GM19452 (cell line): ENCODE data around the gene DDX54.
"Not testable (repeated sequence)": the region's sequence is repeated elsewhere in the genome, so short reads cannot be mapped to it uniquely, and the experiment has no call there.

ENCODE experiments used
- ATAC-seq: cut with Tn5 transposase; IDR thresholded peaks from one replicate; pipeline ENCODE4 v1.9.1; 2021; ENCODE audit not compliant: unreplicated experiment

DDX54 gene

DNA sequence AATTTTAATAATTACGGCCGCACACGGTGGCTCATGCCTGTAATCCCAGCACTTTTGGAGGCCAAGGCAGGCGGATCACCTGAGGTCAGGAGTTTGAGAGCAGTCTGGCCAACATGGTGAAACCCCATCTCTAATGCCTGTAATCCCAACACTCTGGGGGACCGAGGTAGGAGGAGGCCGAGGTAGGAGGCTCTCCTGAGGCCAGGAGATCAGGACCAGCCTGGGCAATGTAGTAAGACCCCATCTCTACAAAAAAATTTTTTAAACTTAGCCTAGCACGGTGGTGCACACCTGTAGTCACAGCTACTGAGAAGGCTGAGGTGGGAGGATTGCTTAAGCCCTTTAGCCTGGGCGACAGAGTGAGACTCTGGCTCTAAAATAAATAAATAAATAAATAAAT is 41.3 kb downstream of the DDX54 start:
- ATAC-seq: no peak

DNA sequence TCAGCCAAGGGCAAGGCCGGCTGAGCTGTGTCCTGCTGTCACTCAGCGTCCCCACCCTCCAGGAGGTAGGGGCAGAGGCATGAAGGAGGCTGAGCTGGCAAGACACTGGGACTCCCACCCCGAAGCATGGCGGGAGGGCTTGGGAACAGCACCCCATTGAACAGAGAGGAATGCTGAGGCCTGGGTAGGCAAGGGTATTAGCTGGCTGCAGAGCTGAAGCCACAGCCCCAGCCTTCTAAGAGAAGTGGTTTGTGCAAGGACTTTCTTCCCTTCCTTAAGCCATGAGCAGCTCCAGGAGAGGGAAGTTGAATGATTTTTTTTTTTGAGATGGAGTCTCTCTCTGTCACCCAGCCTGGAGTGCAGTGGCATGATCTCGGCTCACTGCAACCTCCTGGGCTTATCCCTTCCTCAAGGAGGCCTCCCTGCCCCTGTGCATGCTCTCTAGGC is 42.4 kb downstream of the DDX54 start:
- ATAC-seq: no peak

DNA sequence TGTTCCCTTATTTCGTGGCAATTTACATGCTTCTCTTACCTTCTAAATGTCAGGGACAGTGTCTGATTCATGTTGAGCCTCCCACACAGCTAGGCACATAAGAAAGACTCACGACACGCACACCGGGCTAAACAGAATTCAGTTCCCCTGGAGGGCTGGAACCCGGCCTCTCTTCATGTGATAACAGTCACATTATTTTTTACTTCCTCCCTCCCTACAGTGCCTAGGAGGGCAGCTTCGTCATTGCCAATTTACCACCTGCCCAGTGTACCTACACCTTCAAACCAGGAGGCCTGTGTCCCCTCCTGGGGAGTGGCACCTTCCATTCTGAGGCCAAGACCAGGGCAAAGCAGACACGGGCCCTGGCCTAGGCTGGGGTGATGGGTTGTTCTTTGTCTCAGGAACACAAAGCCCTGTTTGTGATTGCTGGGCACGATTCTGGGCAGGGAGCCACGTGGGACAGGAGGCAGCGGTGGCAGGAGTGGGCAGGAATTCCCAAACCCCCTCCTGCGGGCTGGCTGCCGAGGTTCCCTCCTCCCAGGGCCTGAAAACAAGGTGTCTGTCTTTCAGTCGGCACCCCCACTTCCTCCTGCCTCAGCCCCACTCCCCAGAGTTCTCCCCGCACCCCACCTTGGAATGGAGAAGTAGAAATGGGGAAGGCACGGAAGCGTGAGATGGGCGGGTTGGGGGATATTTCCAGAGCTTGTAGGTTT is 42.9 kb downstream of the DDX54 start:
- no peak for ATAC-seq

DNA sequence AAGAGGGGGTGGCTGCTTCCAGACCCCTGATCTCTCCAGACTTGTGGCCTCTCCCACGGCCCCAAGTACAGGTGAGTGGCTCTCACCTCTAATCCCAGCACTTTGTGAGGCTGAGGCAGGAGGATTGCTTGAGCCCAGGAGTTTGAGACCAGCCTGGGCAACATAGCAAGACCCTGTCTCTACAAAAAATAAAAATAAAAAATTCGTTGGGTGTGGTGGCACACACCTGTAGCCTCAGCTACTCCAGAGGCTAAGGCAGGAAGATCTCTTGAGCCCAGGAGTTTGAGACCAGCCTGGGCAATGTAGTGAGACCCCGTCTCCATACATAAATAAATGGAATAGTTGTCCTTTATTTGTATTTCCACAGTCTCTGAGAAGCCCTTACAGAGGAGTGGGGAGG is 43.6 kb downstream of the DDX54 start:
- ATAC-seq: not testable (repeated sequence)

DNA sequence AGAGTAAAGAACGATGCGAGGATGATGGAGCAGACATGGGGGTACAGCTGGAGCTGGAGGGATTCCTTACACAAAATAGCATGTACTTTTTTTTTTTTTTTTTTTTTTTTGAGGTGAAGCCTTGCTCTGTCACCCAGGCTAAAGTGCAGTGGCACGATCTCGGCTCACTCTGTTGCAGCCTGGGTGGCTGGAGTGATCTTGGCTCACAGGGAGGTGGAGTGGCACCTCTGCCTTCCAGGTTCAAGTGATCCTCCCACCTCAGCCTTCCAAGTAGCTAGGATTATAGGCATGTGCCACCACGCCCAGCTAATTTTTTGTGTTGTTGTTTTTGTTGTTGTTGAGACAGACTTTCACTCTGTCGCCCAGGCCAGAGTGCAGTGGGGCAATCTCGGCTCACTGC is 44.6 kb downstream of the DDX54 start:
- ATAC-seq: no peak

DNA sequence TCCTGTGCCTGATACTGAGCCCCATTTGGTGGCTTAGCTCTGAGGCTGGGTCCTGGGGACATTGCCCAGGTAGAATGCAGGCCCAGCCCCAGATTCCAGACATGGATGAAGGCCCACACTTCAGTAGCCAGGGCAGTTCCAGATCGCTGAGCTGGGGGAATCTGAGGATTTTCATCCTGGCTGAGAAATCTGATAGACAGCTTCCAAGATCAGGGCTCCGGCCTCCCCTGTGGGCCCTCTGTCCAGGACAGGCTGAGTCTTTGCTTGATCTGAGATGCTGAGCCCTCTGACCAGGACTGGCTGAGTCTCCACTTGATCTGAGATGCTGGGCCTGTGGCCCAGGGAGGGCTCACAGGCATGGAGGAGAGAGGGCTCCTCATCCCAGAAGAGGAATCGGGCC is 46.5 kb downstream of the DDX54 start:
- ATAC-seq: no peak

DNA sequence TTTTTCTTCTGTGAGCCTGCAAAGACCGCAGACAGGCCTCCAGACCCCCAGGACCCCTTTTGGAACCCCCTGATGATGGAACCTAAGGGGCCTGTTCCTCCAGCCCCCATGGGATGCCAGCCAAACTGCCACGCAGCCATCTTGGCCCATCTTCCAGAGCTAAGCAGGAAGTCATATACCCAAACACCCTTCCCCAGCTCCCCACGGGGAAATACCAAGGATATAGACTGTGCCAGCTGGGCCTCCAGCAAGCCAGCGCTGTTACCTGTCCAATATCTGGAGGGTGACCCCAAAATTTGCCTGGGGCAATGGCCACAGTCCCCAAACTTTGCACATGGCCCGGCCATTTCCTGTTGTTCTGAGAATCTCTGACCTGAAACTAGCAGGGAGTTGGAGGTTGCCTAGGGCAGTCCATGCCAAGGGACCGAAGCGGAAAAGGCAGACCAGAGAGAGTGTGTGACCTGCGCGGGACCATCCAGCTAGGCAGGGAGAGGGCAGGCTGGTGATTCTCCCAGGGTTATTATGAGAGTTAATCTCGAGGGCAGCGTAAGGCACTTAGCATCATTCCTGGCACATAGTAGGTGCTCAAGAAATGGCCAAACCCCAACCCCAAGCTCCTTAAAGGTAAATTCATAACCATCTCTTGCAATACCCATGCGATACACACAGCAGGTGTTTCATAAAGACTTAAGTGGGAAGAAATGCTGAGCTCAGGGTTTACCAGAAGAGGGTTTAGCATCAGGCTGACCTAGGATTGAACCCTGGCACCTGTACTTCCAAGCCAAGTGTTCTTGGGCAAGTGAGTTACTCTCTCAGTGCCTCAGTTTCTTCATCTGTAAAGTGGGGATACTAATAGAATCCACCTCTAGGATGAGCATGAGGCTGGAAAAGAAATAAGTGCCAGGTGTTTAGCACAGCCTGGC is 47.2 kb downstream of the DDX54 start:
- ATAC-seq: no peak

DNA sequence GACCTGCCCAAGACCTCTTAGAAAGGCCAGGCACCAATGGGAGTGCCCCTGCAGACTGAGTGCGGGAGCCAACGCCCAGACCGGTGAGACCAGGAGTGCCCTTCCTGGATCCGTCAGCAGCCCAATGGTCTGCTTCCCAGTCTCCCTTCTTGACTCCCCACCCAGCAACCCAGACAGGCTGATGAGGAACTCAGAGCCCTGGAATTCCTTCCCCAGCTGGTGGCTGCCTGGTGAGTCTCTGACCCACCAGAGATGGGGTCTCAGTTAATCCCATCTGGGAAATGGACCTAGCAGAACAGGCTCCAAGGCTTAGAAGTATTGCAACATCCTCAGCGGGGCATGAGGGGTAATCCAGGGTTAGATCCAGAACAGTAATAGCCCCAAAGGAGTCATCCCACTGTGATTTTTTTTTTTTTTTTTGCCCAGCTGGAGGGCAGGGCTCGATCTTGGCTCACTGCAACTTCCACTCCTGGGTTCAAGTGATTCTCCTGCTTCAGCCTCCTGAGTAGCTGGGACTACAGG is 48.2 kb downstream of the DDX54 start:
- ATAC-seq: no peak

DNA sequence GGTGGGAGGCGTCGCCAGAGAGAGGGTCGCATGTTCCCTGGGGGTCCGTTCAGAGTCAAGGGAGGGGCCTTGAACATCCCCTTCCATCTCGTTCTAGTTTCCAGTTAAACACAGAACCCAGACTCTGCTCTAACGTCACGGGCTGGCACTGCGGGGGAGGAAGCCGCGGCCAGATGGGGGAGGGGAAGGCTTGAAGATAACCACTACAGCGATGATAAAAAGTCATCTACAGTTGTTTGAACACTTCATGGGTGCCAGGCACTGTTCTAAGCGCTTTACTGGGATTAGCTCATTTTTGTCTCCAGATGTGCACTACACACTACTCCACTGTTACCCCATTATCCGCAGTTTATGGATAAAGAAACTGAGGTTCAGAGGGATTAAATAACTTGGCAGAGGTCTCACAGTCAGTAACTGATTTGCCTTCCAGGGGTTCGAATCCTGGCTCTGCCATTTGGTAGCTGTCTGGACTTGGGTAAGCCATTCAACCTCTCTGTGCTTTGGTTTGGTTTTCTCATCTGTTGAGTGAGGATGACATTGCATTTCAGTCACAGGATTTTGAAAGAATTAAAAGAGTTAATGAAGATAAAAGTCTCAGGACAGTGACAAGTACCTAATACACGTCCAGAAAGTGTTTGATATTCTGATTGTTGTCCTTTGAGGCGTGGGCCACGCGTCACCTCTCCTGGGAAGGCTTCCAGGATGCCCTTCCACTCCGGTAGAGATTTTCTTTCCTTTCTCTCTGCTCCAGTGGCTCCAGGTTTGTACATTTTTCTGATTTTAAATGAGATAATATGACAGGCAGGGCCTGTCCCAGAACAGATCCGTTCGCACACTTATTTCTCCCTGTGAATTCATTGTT is 48.9 kb downstream of the DDX54 start:
- no peak for ATAC-seq

DNA sequence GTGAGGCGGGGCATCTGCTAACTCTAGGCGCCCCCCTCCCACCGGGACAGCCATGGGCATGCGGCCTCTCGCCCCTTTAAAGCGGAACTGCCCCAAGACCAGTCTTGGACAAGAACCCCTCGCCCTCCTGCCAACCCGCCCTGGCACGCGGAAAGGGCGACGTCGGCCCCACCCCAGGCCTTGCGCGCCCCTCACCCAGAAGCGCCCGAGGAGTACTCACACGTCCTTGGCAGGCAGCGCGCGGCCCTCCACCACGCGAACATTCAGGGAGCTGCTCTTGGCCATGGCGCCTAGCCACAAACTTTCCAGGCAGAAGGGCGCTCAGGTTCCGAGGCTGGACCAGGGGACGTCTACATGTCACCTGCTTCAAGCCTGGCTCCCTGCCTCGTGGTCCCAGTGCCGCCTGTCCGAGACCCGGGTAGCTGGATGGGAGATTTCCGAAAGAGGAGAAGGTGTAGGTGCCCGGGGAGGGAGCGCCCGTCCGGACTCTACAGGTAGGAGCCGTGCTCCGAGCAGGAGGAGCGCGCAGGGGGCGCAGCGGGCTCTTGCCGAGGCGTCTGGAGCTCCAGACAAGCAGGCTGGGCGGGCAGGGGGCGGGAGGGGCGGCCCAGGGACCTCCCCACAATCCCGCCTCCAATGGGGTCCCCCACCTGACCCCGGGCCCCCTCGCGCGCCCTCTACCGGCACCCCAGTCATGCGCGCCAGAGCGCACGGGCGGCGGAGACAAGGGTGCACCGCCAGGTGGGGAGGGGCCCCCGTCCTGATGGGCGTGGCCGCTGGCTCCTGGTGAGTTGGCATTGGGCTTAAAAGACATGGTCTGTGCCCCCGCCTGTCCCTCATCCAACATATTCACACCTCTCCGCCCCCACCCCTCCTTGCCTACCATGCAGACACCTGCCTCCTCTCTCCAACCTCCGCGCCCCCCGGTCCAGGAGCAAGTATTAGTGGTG is 49.8 kb downstream of the DDX54 start, which contains the start of gene RASAL1:
Gene RASAL1 (minus strand): TSS at position 584 of the 950 bp plus-strand sequence. CDS start 299 bp downstream, at position 285.
- no peak for ATAC-seq

DNA sequence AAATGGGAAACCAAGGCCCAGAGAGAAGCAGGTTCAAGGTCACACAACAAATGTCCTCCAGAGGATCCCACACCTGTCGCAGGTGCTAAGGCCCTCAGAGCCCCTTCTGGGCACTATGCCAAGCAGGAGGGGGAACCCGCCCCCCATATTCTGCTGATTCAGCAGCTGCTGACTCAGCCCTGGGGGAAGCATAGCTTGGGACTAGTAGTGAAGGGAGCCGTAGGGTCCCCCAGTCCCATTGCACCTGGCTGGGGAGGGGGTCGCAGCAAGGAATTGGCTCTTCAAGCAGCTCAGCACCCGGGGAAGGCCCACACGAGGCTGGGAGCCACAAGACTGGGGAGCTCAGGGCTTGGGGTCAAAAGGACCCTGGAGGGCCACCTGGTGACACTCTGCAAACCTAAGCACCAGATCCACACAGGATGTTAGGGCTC is 50.7 kb downstream of the DDX54 start:
- ATAC-seq: no peak

DNA sequence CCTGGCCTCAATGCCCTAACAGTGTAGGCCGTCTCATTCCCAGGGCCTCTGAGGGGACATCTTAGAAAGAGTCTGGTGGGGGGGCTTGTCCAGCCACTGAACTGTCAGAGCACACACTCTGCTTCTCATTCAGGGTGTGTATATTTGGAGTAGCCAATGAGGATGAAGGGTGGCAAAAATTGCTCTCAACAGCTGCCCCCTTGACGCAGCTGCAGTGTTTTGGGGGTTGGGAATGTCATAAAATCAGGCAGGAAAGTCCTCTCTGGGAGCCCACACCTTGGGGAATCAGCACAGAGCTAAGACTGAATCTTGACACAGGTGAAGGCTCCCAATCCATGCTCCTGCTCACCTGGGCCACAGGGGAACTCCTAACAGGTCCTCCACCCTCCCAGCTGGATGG is 51.2 kb downstream of the DDX54 start:
- no peak for ATAC-seq

DNA sequence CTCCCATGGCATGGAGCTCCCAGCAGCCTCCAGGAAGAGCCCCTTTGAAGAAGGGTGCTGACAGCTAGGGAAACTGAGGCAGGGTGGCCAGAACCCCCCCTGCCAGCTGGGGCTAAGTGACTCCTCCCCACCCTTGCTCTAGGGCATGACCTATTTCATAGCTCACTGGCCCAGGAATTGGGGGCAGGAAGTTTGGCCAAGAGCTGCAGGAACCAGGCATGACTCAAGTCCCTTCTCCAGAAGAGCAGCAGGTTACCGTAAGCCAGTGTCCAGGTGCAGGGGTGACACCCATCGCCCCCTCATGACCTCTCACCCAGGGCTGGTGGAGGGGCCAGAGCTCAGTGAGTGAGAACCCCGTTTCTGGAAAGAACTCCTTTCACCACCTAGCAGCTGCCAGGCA is 51.6 kb downstream of the DDX54 start:
- ATAC-seq: no peak

DNA sequence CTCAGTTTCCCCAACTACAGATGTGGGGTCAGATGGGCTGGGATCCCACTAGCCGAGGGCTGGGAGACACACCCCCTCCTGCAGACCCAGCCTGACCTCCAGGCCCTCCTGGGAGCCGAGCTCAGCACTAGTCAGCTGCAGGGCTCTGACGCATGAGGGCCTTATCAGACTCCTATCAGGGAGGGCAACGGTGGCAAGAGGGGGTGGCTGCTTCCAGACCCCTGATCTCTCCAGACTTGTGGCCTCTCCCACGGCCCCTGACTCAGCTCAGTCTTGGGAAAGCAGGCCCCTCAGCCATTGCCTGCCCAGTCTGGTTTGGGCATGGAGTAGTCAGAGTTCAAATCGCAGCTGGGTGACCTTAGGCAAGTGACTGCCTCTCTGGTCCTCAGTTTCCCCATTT is 52.2 kb downstream of the DDX54 start:
- ATAC-seq: no peak

DNA sequence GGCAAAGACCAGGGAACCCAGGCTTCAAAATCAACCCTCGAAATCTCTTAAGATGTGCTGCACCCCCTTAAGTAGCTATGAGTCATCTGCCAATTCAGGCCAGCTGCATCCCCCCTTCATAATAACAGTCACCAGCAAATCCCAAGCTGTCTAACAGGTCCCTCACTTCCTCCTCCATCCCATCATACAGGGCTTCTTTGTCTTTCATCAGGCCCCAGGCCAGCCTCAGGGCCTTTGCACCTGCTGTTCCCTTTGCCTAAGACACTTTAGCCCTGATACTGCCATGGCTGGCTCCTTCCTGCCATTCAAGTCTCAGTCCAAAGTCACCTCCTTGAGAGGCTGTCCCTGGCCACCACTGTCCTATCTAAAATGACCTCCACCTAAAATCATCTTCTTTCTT is 53.7 kb downstream of the DDX54 start:
- ATAC-seq: no peak

DNA sequence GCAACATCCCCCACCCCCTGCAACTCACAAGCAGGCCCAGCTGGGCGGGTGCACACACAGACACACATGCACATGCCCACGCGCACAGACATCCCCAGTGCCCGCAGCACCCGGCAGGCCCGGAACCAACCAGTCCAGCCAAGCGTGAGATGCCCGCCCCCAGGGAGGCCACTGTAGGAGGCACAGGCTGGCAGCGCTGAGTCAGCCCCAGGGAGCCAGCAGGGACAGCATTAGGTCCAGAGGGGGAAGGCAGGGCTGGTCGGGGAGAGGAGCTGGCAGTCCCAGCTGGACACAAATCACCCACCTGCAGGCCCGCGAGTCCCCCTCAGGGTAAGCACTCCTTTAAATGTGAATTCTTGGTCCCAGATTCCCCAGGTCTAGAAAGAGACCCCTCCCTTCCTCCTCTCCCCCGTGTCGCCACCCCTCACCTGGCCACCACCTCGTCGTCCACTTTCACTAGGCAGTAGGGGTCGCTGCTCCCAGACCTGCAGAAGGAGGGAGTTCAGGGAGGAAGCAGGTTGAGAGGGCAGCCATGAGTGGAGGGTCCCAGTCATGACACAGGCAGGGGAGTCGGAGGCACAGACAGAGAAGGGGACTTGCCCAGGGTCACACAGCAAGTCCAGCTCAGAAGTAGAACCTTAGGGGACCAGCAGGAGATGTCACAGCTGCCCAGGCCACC is 54.7 kb downstream of the DDX54 start:
- no peak for ATAC-seq

DNA sequence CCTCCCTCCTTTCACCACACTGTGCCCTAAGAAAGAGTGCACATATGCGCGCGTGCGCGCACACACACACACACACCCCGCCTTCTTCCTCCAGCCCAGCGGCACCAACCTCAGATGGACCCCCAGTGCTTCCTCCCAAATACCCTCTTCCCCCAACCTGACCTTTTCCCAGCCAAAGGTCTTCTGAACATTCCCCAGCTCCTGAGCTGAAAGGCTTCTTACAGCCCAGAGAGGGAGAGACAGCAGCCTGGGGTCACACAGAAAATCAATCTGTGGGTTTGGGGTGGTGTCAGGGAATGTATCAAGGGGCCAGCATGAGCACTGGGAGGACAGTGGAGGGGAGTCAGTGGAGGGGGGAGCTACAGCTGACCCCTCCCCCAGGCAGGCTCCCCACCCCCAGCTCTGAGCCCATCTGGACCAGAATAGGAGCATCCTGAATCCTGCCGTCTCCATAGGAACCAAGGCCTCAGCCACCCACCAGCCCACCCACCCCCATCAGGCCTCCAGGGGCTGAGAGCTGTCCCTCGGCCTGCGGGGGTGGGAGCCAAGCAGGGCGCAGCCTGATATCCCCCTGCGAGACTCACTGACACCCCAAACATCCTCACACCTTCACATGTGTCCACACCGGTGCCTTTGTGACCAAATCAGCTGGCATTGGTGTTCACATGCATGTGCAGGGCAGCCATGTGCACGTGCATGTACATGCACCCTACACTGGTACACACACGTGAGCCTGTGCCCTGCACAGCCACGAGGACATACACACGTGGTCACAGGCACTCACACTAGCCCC is 55.4 kb downstream of the DDX54 start:
- ATAC-seq: no peak
